Activated T-helper 17 cell treated with anti-CD3 and anti-CD28 coated beads, Interleukin-2, amount 50 U/mL, for 72 hours (primary cell): ENCODE measurements around the gene JOSD2. TPM values are rescaled to one million over a fixed set of nuclear protein-coding genes. Genes with fewer than 3 reads are reported as not detected.
A peak's percentile ranks its signal among the peaks of the same experiment; 100 is the strongest.

Source experiments
- ATAC-seq: fragments of 150-1000 bp; cut with Tn5 transposase; replicated peaks from 2 replicates; pipeline ENCODE4 v1.10.0; 2021; ENCODE audit warnings: mild to moderate bottlenecking, moderate library complexity
- H3K27ac Mint-ChIP-seq: one replicate; pipeline ENCODE4 v1.8.0; 2022; ENCODE audit warnings: mixed read lengths
- H3K27me3 Mint-ChIP-seq: one replicate; pipeline ENCODE4 v1.8.0; 2022; ENCODE audit warnings: mixed read lengths
- H3K36me3 Mint-ChIP-seq: one replicate; pipeline ENCODE4 v1.8.0; 2022; ENCODE audit warnings: low read depth, mild to moderate bottlenecking, mixed read lengths
- H3K4me1 Mint-ChIP-seq: one replicate; pipeline ENCODE4 v1.8.0; 2022; ENCODE audit warnings: mixed read lengths
- H3K4me3 Mint-ChIP-seq: one replicate; pipeline ENCODE4 v1.8.0; 2022; ENCODE audit warnings: mild to moderate bottlenecking, mixed read lengths
- H3K9me3 Mint-ChIP-seq: one replicate; pipeline ENCODE4 v1.8.0; 2022; ENCODE audit warnings: mixed read lengths
- total RNA-seq, 2 donors: library from RNA; stranded (reverse); gene quantifications; one replicate each; pipeline ENCODE4 v1.2.3, GENCODE V29; 2022

Gene JOSD2, protein sequence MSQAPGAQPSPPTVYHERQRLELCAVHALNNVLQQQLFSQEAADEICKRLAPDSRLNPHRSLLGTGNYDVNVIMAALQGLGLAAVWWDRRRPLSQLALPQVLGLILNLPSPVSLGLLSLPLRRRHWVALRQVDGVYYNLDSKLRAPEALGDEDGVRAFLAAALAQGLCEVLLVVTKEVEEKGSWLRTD
- 10 to 100 TPM; 37.5 to 45.8 TPM for total RNA-seq

DNA sequence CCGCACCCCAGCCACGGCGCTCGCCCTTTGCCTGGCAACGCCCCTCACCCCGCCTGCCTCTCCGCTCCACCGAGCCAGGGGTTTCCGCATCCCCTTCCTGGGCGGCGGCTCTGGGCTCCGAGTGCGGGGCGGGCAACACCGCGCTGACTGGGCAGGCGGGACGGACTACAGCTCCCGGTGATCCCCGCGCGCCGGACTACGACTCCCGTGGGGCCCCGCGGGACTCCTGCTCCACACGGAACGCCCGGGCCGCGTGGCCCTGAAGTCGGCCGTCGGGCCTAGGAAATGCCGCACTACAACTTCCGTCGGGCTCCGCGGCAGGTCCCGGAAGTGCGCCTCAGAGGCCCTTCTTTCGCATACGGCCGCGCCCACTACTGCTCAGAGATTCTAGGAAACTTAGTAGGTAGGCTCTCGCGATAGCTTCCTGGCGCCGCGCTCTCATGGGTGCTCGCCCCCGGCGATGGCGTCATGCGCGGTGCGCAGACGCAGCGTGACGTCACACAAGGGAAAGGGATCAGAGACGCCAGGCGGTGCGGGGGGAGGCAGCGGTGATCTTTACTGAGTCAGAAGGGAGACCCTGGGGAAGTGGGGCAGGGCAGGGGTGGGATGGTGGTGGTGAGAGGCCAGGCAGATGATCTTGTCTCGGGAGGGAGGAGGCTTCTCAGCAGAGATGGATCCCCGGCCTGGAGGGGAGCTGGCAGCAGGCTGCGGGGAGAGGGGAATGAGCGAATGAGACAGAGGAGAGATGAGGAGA is at the start of gene JOSD2:
Gene JOSD2, minus strand, starts transcription at position 123 of the 754 bp plus-strand sequence. CDS start 760 bp downstream, outside the sequence.
- peak; percentile 93 for ATAC-seq
- Mint-ChIP-seq H3K4me3 (peak within 1 kb of the TSS; percentile 86), H3K4me1 (peaks cover 28% of the 10 kb centered on the region), H3K36me3 (peaks cover 26% of the 10 kb centered on the region), H3K27me3 (no peaks in the 10 kb centered on the region), H3K27ac (peak within 1 kb of the TSS; percentile 96), H3K9me3 (no peaks in the 10 kb centered on the region)

DNA sequence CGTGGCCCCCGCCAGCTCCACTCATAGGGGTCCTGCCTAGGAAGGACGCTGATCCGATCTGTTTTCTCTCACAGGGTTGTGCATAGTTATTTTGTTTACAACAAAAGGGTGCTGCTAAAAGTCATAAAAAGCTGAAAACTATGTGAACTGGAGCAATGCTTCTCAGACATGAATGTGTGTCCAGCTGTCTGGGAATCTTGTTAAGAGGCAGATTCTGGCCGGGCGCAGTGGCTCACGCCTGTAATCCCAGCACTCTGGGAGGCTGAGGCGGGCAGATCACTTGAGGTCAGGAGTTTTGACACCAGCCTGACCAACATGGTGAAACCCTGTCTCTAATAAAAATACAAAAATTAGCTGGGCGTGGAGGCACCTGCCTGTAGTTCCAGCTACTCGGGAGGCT is 48.6 kb upstream of the JOSD2 start:
- no peak overlapping the region for H3K27ac Mint-ChIP-seq
- H3K27me3 Mint-ChIP-seq = peaks cover 39% of the 10 kb centered on the region
- no peak for ATAC-seq
- H3K4me1 Mint-ChIP-seq = peaks cover 4% of the 10 kb centered on the region
- no peaks in the 10 kb centered on the region for H3K9me3 Mint-ChIP-seq
- no peak overlapping the region for H3K4me3 Mint-ChIP-seq
- no peaks in the 10 kb centered on the region for H3K36me3 Mint-ChIP-seq

DNA sequence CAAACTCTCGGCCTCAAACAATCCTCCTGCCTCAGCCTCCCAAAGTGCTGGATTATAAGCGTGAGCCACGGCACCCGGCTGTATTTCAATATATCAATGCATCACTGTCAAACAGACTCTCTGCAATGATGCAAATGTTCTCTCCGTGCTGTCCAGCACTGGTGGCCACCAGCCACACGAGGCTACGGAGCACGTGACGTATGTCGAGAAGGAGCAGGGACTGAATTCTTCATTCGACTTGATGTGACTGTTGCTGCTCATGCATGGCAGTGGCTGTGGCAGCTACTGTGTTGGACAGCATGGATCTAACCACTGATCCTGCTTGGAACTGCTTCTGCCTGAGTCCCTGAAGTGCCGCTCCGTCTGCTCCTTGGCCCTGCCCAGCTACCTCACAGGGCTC is 47.5 kb upstream of the JOSD2 start:
- no peak overlapping the region for H3K27ac Mint-ChIP-seq
- H3K27me3 Mint-ChIP-seq = peaks cover 31% of the 10 kb centered on the region
- H3K4me1 Mint-ChIP-seq = peaks cover 4% of the 10 kb centered on the region
- H3K4me3 Mint-ChIP-seq = no peak overlapping the region
- no peaks in the 10 kb centered on the region for H3K9me3 Mint-ChIP-seq
- no peaks in the 10 kb centered on the region for H3K36me3 Mint-ChIP-seq
- no peak for ATAC-seq

DNA sequence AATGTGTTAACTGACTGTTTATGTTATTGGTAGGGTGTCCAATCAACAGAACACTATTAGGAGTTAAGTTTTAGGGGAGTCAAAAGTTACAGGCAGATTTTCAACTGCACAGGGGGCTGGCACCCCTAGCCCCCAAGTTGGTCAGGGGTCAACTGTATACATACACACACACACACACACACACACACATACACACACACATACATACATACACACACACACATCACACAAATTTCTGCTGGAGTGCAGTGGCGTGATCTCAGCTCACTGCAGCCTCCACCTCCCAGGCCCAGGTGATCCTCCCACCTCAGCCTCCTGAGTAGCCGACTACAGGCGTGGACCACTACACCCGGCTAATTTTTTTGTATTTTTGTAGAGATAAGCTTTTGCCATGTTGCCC is 47.0 kb upstream of the JOSD2 start:
- Mint-ChIP-seq H3K4me1 (peaks cover 4% of the 10 kb centered on the region), H3K9me3 (no peaks in the 10 kb centered on the region), H3K4me3 (no peak overlapping the region), H3K27me3 (peaks cover 34% of the 10 kb centered on the region), H3K36me3 (no peaks in the 10 kb centered on the region), H3K27ac (no peak overlapping the region)
- ATAC-seq = no peak

DNA sequence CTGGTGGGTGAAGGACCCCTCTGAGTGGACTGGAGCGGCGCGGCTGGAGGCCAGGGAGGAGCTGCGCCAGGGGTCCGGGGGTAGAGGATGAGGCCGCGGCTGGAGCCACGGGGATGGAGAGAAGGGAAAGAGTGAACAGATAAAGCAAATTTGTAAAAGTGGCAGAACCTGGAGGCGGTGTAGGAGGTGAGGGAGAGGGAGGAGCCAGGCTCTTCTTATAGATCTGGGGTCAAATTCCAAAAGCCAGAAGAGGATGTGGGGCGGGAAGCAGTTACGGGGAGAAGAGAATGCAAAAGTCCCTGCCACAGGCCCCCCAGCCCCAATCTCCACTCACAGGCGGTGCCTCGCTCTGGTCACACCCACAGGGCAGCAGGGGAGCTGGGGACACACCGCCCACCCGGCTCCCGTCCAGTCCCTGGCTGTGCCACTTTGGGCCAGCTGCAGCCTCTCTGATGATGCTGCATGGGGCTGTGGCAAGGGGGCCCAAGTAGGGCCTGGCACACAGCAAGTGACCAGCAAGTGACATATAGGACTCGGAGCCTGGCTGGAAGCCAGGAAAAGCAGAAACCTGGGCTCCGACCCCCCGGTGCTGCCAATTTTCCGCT is 46.1 kb upstream of the JOSD2 start:
- peaks cover 43% of the 10 kb centered on the region for H3K27me3 Mint-ChIP-seq
- H3K4me3 Mint-ChIP-seq = no peak overlapping the region
- no peaks in the 10 kb centered on the region for H3K36me3 Mint-ChIP-seq
- no peak overlapping the region for H3K27ac Mint-ChIP-seq
- H3K9me3 Mint-ChIP-seq = no peaks in the 10 kb centered on the region
- peaks cover 4% of the 10 kb centered on the region for H3K4me1 Mint-ChIP-seq
- ATAC-seq = no peak

DNA sequence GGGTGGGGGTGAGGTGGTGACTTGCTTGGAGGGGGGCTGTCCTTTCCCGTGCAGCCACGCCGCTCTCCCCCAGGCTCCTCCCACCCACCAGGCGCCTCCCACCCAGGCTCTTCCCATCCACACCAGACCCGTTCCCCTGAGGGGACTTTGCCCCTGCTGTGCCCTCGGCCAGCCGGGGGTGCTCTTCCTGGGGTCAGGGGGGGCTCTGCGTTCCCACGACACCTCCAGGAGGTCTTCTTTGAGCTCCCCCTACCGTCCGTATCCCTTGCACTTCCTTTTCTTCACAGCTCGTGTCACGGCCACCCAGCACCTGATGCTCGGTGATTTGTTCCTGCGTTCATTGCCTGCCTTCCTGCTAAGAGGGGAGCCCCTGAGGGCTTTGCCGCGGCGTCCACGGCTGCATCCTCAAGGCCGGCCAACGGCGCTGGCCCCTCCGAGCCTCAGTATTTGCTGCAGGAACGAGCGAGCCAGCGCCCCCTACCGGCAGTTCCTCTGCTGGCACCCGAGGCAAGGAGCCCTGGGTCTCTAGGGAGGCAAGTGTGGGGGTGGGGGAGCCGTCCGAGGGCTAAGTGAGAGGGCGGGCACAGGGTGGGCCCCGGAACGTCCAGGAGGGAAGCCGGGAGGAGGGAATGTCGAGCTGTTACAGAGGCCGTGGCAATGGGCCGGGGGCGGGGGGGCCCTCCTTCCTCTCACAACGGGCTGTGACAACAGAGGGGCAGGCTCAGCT is 45.5 kb upstream of the JOSD2 start:
- peaks cover 48% of the 10 kb centered on the region for H3K27me3 Mint-ChIP-seq
- peak overlapping the region; percentile 15 for H3K27ac Mint-ChIP-seq
- ATAC-seq = peak; percentile 85
- H3K36me3 Mint-ChIP-seq = no peaks in the 10 kb centered on the region
- no peaks in the 10 kb centered on the region for H3K9me3 Mint-ChIP-seq
- H3K4me3 Mint-ChIP-seq = peak overlapping the region; percentile 69
- peaks cover 4% of the 10 kb centered on the region for H3K4me1 Mint-ChIP-seq

DNA sequence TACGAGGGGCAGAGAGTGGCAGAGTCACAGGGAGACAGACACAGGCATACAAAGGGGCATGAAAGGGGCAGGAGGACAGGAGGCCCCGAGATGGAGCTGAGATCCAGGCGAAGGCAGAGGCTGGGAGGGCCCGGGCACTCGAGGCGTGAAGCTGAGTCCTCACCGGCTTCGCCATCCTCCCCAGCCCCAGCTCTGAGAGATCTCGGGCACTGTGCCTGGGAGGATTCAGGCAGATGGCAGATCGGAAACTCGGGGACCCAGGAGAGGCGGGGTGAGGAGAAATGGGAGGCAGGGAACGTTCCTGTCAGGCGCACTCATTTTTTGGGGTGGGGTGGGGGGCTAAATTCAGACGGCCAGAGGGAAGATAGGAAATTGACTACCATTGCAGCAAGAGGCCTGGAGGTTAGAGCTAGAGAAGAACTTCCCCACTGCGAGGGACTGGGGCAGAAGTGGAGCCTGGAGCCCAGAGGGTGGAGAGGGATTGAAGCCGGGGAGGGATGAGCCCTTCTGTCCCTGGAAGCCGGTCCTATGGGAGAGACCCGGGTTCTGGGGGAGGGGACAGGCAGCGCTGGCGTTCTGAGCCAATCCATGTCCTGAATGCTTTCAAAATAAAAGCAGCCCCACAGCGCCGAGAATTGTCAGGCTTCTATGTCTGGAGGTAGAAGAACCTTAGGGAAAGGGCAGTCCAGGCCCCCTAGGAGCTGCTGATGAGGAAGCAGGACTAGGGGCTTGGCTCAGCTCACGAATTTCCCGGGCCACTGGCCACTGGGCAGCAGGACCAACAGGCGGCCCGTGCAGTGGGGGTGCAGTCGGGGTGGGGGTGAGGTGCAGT is 44.7 kb upstream of the JOSD2 start:
- Mint-ChIP-seq H3K4me1 (peaks cover 4% of the 10 kb centered on the region), H3K36me3 (no peaks in the 10 kb centered on the region), H3K9me3 (no peaks in the 10 kb centered on the region), H3K27ac (no peak overlapping the region), H3K4me3 (peak overlapping the region; percentile 69), H3K27me3 (peaks cover 50% of the 10 kb centered on the region)
- no peak for ATAC-seq

DNA sequence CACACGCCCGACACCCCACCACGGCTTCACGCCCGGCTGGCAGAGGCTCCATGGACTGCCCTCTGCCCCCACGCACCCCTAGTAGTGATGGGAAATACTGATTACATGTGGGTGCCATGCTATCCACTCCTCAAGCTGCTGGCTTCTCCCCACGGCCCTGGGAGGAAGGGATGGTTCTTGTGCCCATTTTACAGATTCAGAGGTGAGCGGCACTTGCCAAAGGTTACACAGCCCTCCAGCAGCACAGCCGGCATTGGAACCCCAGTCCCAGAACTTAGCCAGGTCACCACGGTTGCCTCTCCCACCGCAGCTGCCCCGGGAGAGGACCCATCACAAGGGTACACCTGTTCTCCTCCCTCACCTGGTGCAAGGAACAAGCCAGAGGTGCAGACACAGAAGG is 44.0 kb upstream of the JOSD2 start:
- Mint-ChIP-seq H3K27me3 (peaks cover 56% of the 10 kb centered on the region), H3K27ac (no peak overlapping the region), H3K9me3 (no peaks in the 10 kb centered on the region), H3K36me3 (no peaks in the 10 kb centered on the region), H3K4me1 (peaks cover 4% of the 10 kb centered on the region), H3K4me3 (peak overlapping the region; percentile 69)
- no peak for ATAC-seq

DNA sequence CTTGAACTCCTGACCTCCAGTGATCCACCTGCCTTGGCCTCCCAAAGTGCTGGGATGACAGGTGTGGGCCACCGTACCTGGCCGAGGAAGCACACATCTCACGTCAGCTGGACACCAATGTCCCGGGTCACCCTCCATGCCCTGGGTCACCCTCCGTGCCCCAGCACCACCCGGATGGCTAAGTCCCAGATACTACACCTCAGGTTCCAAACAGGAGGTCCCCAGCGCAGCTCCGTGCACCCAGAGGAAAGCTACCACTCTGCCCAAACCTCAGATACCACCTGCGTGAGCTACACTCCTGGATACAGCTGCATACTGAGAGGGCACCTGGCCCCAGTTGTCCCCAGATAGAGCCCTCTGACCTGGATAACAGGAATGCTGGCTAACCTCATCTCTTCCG is 43.2 kb upstream of the JOSD2 start:
- Mint-ChIP-seq H3K36me3 (no peaks in the 10 kb centered on the region), H3K27me3 (peaks cover 57% of the 10 kb centered on the region), H3K27ac (no peak overlapping the region)

DNA sequence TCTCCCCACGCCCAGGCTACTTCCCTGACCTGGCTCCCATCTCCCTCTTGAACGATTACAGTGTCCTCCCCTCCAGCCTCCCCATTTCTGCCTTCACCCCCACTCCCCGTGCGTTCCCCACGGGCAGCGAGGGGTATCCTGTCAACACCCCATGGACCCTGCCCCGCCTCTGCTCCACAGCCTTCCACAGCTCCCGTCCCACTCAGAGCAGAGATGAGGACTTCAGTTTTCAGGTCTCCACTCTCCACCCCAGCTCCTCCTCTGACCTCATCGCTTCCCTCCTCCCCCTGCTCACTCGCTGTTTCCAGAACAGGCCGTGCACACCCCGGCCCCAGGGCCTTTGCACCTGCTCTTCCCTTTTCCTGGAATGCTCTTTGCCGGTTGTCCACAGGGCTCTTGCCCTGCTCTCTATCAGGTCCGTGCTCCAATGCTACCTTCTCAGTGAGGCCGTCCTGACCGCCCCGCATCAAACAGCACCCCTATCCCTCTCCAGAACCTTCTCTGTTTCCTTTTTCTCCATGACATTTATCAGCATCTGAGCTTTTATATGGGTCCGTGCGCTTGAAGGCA is 42.2 kb upstream of the JOSD2 start:
- no peak for ATAC-seq
- Mint-ChIP-seq H3K9me3 (no peaks in the 10 kb centered on the region), H3K27ac (no peak overlapping the region), H3K27me3 (peaks cover 56% of the 10 kb centered on the region), H3K36me3 (no peaks in the 10 kb centered on the region), H3K4me1 (peaks cover 4% of the 10 kb centered on the region), H3K4me3 (no peak overlapping the region)

More for the DNA sequence above, 43.2 kb upstream of the JOSD2 start:
- no peaks in the 10 kb centered on the region for H3K9me3 Mint-ChIP-seq
- H3K4me1 Mint-ChIP-seq = peaks cover 4% of the 10 kb centered on the region
- no peak overlapping the region for H3K4me3 Mint-ChIP-seq
- no peak for ATAC-seq

DNA sequence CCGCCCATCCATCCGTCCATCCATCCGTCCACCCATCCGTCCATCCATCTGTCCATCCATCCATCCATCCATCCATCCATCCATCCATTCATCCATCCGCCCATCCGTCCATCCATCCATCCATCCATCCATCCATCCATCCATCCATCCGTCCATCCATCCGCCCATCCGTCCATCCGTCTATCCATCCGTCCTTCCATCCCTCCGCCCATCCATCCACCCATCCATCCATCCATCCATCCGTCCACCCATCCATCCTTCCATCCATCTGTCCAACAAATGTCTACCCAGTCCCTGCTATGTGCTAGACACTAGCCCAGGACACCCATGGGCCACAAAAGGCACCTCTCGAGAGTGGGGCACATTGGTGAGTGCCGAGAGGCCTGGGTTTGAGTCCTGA is 41.5 kb upstream of the JOSD2 start:
- Mint-ChIP-seq H3K27me3 (peaks cover 50% of the 10 kb centered on the region), H3K4me1 (peaks cover 4% of the 10 kb centered on the region), H3K4me3 (no peak overlapping the region), H3K9me3 (no peaks in the 10 kb centered on the region), H3K27ac (no peak overlapping the region), H3K36me3 (no peaks in the 10 kb centered on the region)
- no peak for ATAC-seq

DNA sequence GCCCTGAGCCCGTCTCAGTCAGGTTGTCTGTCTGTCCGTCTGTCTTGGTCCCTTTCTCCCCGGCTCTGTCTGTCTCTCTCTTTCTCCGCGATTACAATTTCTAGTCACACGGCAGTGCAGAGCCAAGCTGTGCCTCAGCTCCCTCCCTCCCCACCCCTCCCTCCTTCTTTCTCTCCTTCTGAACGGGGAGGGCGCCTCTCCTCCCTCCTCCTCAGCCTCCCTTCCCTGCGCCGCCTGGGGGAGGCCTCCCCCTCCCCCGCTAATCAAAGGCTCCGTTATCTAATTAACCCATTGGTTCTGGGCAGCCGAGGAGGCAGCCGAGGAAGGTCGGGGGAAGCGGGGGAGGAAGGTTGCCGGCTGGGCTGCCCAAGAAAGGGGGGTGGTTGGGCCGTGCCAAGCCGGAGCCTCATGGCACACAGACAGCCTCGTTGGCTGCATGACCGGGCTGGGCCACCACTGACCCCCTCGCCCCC is 40.8 kb upstream of the JOSD2 start:
- Mint-ChIP-seq H3K36me3 (no peaks in the 10 kb centered on the region), H3K9me3 (no peaks in the 10 kb centered on the region), H3K27ac (no peak overlapping the region), H3K27me3 (peaks cover 50% of the 10 kb centered on the region), H3K4me3 (no peak overlapping the region), H3K4me1 (peaks cover 4% of the 10 kb centered on the region)
- no peak for ATAC-seq

DNA sequence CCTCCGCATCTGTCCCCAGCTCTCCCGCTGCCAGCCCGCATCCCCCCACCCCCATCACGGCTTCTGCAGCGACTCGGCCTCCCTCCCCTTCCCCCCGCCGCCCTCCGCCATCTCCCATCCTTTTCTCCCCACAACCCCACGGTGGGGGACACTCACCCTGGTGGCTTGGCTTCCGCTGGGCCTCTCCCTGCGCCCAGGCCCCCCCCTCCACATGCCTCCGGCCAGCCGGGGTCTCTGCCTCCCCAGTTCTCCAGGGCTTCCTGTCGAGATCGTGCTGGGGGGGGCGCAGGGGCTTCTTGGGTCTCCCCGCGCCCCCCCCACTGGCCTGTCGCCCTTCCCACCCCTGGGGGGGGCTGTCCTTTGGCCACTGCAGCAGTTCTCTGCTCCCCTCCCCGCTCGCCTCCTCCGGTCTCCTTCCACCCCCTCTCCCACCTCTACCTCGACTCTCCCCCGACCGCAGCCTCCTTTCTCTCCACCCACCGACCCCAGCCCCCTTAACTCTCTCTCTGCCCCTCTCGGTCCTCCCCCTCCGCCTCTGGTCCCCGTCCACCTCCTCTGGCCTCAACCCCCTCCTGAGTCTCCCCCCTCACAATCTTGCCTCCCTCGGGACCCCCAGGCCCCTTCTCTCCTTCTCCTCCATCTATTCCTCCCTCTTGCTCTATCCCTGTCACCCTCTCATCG is 40.2 kb upstream of the JOSD2 start:
- H3K36me3 Mint-ChIP-seq = no peaks in the 10 kb centered on the region
- H3K27me3 Mint-ChIP-seq = peaks cover 47% of the 10 kb centered on the region
- no peaks in the 10 kb centered on the region for H3K4me1 Mint-ChIP-seq
- no peak overlapping the region for H3K4me3 Mint-ChIP-seq
- no peak overlapping the region for H3K27ac Mint-ChIP-seq
- no peak for ATAC-seq
- no peaks in the 10 kb centered on the region for H3K9me3 Mint-ChIP-seq
